Mesendoderm (in vitro differentiated cells): ENCODE measurements around the gene KLHL42.

Experiments used
- DNase-seq: peaks from one replicate; pipeline ENCODE4 v3.0.0; 2013
- H2AK5ac ChIP-seq: 2 replicates; pipeline ENCODE4 v1.6.1; 2013; ENCODE audit warnings: low read length, inconsistent platforms
- H2BK120ac ChIP-seq: 2 replicates; pipeline ENCODE4 v1.6.1; 2013; ENCODE audit warnings: low read depth, mild to moderate bottlenecking, low read length, moderate library complexity, mixed read lengths
- H2BK15ac ChIP-seq: replicated peaks from 2 replicates; pipeline ENCODE4 v1.6.1; 2013; ENCODE audit warnings: low read depth, mild to moderate bottlenecking, moderate library complexity
- H2BK5ac ChIP-seq: 2 replicates; pipeline ENCODE4 v1.6.1; 2013; ENCODE audit warnings: low read length, inconsistent platforms
- H3K18ac ChIP-seq: 2 replicates; pipeline ENCODE4 v1.6.1; 2013; ENCODE audit warnings: mild to moderate bottlenecking, low read length, mixed read lengths
- H3K23ac ChIP-seq: one replicate; pipeline ENCODE4 v1.6.1; 2013; ENCODE audit warnings: low read length
- H3K27ac ChIP-seq: 2 replicates; pipeline ENCODE4 v1.5.1; 2013; ENCODE audit warnings: low read depth, mild to moderate bottlenecking, inconsistent platforms, low read length, moderate library complexity
- H3K27me3 ChIP-seq: 2 replicates; pipeline ENCODE4 v1.6.1; 2013; ENCODE audit warnings: low read length, control low read depth, mild to moderate bottlenecking, inconsistent platforms; ENCODE audit not compliant: insufficient read depth, poor library complexity
- H3K36me3 ChIP-seq: 2 replicates; pipeline ENCODE4 v1.6.1; 2013; ENCODE audit warnings: low read length, inconsistent platforms; ENCODE audit not compliant: control insufficient read depth, insufficient read depth
- H3K4ac ChIP-seq: one replicate; pipeline ENCODE4 v1.6.1; 2013; ENCODE audit warnings: low read depth, mild to moderate bottlenecking, low read length, moderate library complexity
- H3K4me1 ChIP-seq: 2 replicates; pipeline ENCODE4 v1.6.1; 2013; ENCODE audit warnings: low read depth, low read length, inconsistent platforms; ENCODE audit not compliant: control insufficient read depth
- H3K4me2 ChIP-seq: 2 replicates; pipeline ENCODE4 v1.6.1; 2013; ENCODE audit warnings: low read length
- H3K4me3 ChIP-seq: 2 replicates; pipeline ENCODE4 v1.5.1; 2013; ENCODE audit warnings: mild to moderate bottlenecking, low read length
- H3K56ac ChIP-seq: one replicate; pipeline ENCODE4 v1.6.1; 2013; ENCODE audit warnings: low read length
- H3K79me1 ChIP-seq: 2 replicates; pipeline ENCODE4 v1.6.1; 2013; ENCODE audit warnings: low read length, inconsistent platforms
- H3K79me2 ChIP-seq: 2 replicates; pipeline ENCODE4 v1.6.1; 2013; ENCODE audit warnings: mild to moderate bottlenecking, low read length; ENCODE audit not compliant: control insufficient read depth, insufficient read depth
- H3K9ac ChIP-seq: 2 replicates; pipeline ENCODE4 v1.6.1; 2013; ENCODE audit warnings: low read length, inconsistent platforms
- H4K5ac ChIP-seq: one replicate; pipeline ENCODE4 v1.6.1; 2013; ENCODE audit warnings: low read length
- H4K8ac ChIP-seq: one replicate; pipeline ENCODE4 v1.6.1; 2013; ENCODE audit warnings: low read depth, mild to moderate bottlenecking, control low read depth, low read length, moderate library complexity
- WGBS: extraction: QIAGEN DNeasy Blood & Tissue Kit; methylation state at CpG from one replicate; pipeline ENCODE4 v1.1.7; 2013; ENCODE audit warnings: low lambda C conversion rate, missing lambda C conversion rate; ENCODE audit not compliant: insufficient coverage; ENCODE audit errors: extremely low coverage; 5-methylcytosine and 5-hydroxymethylcytosine counted together

The KLHL42 gene

GRCh38 chr12:27772328-27773049, 7.5 kb upstream of the KLHL42 start:
- Histone ChIP-seq H3K4ac (no peak overlapping the region), H3K79me1 (no peaks in the 10 kb centered on the region), H4K5ac (no peak overlapping the region), H3K18ac (no peak overlapping the region), H3K56ac (no peak overlapping the region), H3K9ac (no peak overlapping the region), H2BK15ac (no peak overlapping the region), H3K4me3 (no peak overlapping the region), H2BK5ac (no peak overlapping the region), H3K27ac (no peak overlapping the region), H3K36me3 (no peaks in the 10 kb centered on the region), H3K4me2 (no peak overlapping the region), H3K27me3 (no peaks in the 10 kb centered on the region), H3K4me1 (no peaks in the 10 kb centered on the region), H3K23ac (no peak overlapping the region), H2BK120ac (no peak overlapping the region), H3K79me2 (no peaks in the 10 kb centered on the region), H4K8ac (no peak overlapping the region), H2AK5ac (no peak overlapping the region)
- WGBS: no CpG with 5 or more reads among the region's 5 CpGs
- DNase-seq: no peak

GRCh38 chr12:27777141-27777540, 2.9 kb upstream of the KLHL42 start:
- H3K4ac ChIP-seq: no peak overlapping the region
- peaks cover 10% of the 10 kb centered on the region for H3K79me2 ChIP-seq
- no peak overlapping the region for H3K18ac ChIP-seq
- H3K27ac ChIP-seq: no peak overlapping the region
- peaks cover 5% of the 10 kb centered on the region for H3K4me1 ChIP-seq
- no peak overlapping the region for H3K23ac ChIP-seq
- H4K8ac ChIP-seq: no peak overlapping the region
- no peak overlapping the region for H2BK5ac ChIP-seq
- no peak overlapping the region for H4K5ac ChIP-seq
- H3K79me1 ChIP-seq: peaks cover 2% of the 10 kb centered on the region
- H3K4me3 ChIP-seq: no peak overlapping the region
- H2BK120ac ChIP-seq: no peak overlapping the region
- no CpG with 5 or more reads among the region's 5 CpGs for WGBS
- H3K56ac ChIP-seq: no peak overlapping the region
- no peak for DNase-seq
- no peaks in the 10 kb centered on the region for H3K36me3 ChIP-seq
- no peaks in the 10 kb centered on the region for H3K27me3 ChIP-seq
- no peak overlapping the region for H2AK5ac ChIP-seq
- no peak overlapping the region for H3K4me2 ChIP-seq
- no peak overlapping the region for H2BK15ac ChIP-seq
- H3K9ac ChIP-seq: no peak overlapping the region

- H4K5ac ChIP-seq: no peak overlapping the region
- H2BK5ac ChIP-seq: no peak overlapping the region
- H3K36me3 ChIP-seq: no peaks in the 10 kb centered on the region
- no peak overlapping the region for H2BK120ac ChIP-seq
- no peak for DNase-seq
- peaks cover 5% of the 10 kb centered on the region for H3K4me1 ChIP-seq
- no peak overlapping the region for H3K4me2 ChIP-seq
- H3K27ac ChIP-seq: no peak overlapping the region
- no peak overlapping the region for H2BK15ac ChIP-seq
- H4K8ac ChIP-seq: no peak overlapping the region
- no CpG with 5 or more reads among the region's 1 CpG for WGBS
- H3K4me3 ChIP-seq: no peak overlapping the region
- no peak overlapping the region for H3K56ac ChIP-seq
- H3K23ac ChIP-seq: no peak overlapping the region
- H3K79me1 ChIP-seq: peaks cover 2% of the 10 kb centered on the region
- no peak overlapping the region for H2AK5ac ChIP-seq
- H3K9ac ChIP-seq: no peak overlapping the region
- H3K4ac ChIP-seq: no peak overlapping the region
- H3K18ac ChIP-seq: no peak overlapping the region
- peaks cover 14% of the 10 kb centered on the region for H3K79me2 ChIP-seq
- no peaks in the 10 kb centered on the region for H3K27me3 ChIP-seq
Measured at GRCh38 chr12:27778206-27778605, 1.8 kb upstream of the KLHL42 start.

GRCh38 chr12:27779416-27779919, 565 bp upstream of the KLHL42 start:
- Histone ChIP-seq H3K18ac (peak overlapping the region; percentile 62), H3K4me3 (peak overlapping the region; percentile 69), H3K4me1 (peaks cover 5% of the 10 kb centered on the region), H3K4me2 (peak overlapping the region; percentile 69), H3K23ac (no peak overlapping the region), H2BK120ac (no peak overlapping the region), H3K79me1 (peaks cover 5% of the 10 kb centered on the region), H3K27ac (peak overlapping the region; percentile 92), H4K5ac (no peak overlapping the region), H2BK5ac (no peak overlapping the region), H3K56ac (peak overlapping the region; percentile 99), H3K36me3 (no peaks in the 10 kb centered on the region), H3K4ac (peak overlapping the region; percentile 95), H2AK5ac (no peak overlapping the region), H4K8ac (no peak overlapping the region), H3K9ac (peak overlapping the region; percentile 85), H2BK15ac (no peak overlapping the region), H3K27me3 (no peaks in the 10 kb centered on the region), H3K79me2 (peaks cover 20% of the 10 kb centered on the region)
- peak; percentile 43 for DNase-seq
- WGBS: no CpG with 5 or more reads among the region's 36 CpGs

GRCh38 chr12:27780612-27781408, 777 bp downstream of the KLHL42 start:
- peak overlapping the region; percentile 59 for H3K23ac ChIP-seq
- H3K4ac ChIP-seq: peak overlapping the region; percentile 93
- no CpG with 5 or more reads among the region's 27 CpGs for WGBS
- H3K18ac ChIP-seq: peak overlapping the region; percentile 62
- no peak overlapping the region for H2BK120ac ChIP-seq
- H4K8ac ChIP-seq: no peak overlapping the region
- H3K9ac ChIP-seq: peak overlapping the region; percentile 85
- H4K5ac ChIP-seq: no peak overlapping the region
- H3K36me3 ChIP-seq: no peaks in the 10 kb centered on the region
- peak overlapping the region; percentile 99 for H3K56ac ChIP-seq
- H3K4me3 ChIP-seq: peak overlapping the region; percentile 69
- H3K4me1 ChIP-seq: peaks cover 5% of the 10 kb centered on the region
- H3K79me2 ChIP-seq: peaks cover 25% of the 10 kb centered on the region
- peaks cover 5% of the 10 kb centered on the region for H3K79me1 ChIP-seq
- peak overlapping the region; percentile 92 for H3K27ac ChIP-seq
- peak; percentile 66 for DNase-seq
- no peak overlapping the region for H2BK5ac ChIP-seq
- H3K4me2 ChIP-seq: peak overlapping the region; percentile 82
- no peak overlapping the region for H2AK5ac ChIP-seq
- H2BK15ac ChIP-seq: no peak overlapping the region
- no peaks in the 10 kb centered on the region for H3K27me3 ChIP-seq
